HG03378 (cell line): ENCODE measurements around the gene EHMT1.
"Not testable (repeated sequence)": the region's sequence is repeated elsewhere in the genome, so short reads cannot be mapped to it uniquely, and the experiment has no call there.

ENCODE experiments used
- ATAC-seq: cut with Tn5 transposase; IDR thresholded peaks from one replicate; pipeline ENCODE4 v1.9.1; 2021; ENCODE audit warnings: mild to moderate bottlenecking, moderate library complexity; ENCODE audit not compliant: unreplicated experiment

The EHMT1 gene

DNA sequence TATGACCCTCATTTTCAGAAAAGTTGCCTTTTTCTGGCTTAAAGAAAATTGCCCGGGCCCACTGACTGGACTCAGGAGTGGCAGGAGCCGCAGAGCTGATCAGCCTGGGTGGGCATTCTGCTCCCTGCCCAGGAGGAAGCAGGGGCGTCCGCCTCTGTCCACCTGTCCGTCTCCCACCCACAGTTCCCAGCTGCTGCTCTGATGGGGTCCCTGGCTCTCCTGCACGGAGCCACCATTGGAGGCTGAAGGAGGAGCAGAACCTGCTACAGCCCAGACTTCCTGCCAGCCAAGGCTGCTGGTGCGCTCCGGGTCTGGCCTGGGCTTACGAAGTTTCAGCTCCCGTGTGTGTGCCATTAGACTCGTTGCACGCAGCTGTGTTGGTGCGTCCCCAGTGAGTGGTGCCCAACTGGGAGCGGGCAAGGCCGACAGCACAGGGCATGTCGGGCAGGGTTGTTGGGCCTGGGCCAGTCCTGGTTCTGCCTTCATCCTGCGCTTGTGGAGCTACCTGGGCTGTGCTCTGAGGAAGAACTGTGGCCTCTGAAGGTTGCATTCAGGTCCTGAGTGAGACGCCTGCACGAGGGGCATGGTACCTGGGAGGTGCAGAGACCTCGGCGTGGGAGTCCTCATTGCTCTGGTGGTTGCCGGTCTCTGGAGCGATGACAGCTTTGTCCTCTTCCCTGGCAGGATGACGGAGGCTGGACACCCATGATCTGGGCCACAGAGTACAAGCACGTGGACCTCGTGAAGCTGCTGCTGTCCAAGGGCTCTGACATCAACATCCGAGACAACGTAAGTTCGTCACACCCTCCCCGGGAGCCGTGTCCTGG lies 181.6 kb downstream of the EHMT1 start:
- no peak for ATAC-seq

- no peak for ATAC-seq
Measured at GRCh38 chr9:137801023-137801319, 182.2 kb downstream of the EHMT1 start.

- ATAC-seq = no peak
Measured at GRCh38 chr9:137802021-137802420, 183.2 kb downstream of the EHMT1 start.

- ATAC-seq = no peak
Measured at GRCh38 chr9:137802521-137803243, 183.9 kb downstream of the EHMT1 start.

DNA sequence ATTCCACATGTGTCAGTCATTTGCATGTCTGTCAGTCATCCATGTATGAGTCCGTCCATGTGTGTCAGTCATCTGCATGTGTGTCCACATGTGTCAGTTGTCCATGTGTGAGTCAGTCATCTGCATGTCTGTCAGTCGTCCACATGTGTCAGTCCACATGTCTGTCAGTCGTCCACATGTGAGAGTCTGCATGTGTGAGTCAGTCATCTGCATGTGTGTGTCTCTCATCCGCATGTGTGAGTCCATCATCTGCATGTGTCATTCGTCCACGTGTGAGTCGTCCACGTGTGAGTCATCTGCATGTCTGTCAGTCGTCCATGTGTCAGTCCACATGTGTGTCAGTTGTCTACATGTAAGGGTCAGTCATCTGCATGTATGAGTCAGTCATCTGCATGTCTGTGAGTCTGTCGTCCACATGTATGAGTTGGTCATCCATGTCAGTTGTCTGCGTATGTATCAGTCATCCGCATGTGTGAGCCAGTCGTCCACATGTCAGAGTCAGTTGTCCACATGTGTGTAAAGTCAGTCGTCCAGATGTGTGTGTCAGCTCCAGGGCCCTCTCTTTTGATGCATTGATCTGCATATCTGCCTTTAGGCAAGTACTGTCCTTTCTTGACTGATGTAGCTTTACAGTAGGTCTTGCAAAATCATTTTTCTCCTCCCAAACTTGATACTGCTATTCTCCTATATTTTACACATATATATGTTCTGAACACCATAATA lies 186.3 kb downstream of the EHMT1 start:
- ATAC-seq = no peak

DNA sequence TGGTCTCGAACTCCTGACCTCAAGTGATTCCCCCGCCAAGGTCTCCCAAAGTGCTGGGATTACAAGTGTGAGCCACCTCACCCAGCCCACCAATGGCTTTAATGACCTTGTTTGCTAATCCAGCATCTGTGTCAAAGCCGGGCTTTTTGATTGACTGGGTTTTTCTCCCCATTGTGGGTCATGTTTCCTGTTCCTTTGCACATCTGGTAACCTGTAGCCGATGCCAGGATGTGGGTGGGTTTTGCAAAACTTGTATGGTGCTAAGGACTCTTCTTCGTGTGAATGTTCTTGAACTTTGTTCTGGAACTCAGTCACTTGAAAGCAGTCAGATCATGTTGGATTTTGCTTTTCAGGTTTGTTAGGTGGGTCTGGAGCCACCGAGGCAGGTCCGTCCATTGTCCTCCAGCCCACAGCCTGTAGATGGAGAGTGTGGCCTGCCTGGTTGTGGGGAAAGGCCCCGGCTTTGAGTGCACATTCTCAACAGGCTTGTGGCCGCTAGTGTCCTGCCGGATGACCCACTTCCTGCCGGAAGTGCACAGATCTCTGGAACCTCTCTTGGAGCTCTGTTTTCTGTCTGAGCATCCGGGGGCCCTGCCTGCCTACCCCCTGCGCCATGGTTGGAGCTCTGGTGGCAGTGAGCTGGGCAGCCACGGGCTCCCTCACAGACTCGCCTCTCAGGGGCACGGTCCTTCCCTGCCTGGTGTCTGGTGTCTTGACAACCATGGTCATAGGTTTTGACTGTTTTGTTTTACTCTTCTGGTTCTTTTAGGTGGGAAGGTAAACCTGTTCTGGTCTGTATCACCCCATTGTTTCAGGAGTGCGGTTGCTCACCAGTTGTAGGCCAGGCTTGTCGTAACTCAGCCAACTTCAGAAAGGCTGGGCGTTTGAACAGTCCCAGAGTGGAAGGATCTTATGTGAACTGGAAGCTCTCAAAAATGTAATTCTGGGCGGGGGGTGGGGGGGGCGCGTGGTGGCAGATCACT lies 189.2 kb downstream of the EHMT1 start:
- no peak for ATAC-seq

- ATAC-seq = no peak
Measured at GRCh38 chr9:137809040-137809576, 190.3 kb downstream of the EHMT1 start.

DNA sequence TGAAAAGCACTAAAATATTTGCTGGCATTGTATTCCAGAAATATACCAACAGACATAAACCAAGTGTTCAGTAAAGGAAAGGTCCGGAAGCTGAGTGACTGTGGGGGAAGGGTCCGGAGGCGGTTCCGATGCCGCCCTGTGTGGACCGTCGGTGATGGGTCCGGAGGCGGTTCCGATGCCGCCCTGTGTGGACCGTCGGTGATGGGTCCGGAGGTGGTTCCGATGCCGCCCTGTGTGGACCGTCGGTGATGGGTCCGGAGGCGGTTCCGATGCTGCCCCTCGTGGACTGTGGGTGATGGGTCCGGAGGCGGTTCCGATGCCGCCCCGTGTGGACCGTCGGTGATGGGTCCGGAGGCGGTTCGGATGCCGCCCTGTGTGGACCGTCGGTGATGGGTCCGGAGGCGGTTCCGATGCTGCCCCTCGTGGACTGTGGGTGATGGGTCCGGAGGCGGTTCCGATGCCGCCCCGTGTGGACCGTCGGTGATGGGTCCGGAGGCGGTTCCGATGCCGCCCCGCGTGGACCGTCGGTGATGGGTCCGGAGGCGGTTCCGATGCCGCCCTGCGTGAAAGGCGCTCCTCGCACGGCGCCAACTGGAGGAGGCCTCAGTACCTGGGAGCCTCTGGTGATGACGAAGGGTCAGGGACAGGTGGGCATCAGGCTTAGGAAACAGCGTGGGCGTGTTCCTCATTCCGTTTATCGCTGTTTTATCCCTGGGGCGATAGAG lies 191.1 kb downstream of the EHMT1 start:
- not testable (repeated sequence) for ATAC-seq

- ATAC-seq = no peak
Measured at GRCh38 chr9:137811283-137811870, 192.6 kb downstream of the EHMT1 start.

DNA sequence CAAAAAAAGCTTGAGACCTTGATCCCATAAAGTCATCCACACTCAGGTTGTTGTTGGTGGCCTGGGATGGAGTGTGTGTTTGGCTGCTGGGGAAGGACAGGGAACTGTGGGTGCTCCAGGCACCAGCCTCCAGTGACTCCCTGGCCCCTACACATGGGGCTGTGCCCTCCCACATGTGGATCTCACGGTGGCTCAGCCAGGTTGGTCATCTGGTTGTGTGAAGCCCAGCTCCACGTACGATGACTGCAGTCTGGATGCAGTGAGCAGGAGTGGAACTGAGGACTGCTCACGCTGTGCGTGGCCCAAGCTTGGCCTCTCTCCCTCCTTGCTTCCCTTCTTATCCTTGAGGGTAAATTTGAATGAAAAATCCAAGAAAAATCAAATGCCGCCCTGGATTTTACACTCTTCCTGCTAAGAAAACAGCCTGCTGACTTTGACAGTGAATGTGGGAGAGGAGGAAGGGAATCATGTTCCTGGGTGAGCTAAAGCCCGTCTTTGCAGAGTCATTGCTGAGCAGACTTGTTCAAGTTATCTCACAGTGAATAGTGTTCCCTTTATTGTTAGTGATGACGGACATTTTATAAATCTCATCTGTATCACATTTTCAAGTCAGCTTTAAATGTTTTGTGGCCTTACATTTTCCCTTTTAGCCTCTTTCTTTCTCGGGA lies 193.7 kb downstream of the EHMT1 start:
- no peak for ATAC-seq

DNA sequence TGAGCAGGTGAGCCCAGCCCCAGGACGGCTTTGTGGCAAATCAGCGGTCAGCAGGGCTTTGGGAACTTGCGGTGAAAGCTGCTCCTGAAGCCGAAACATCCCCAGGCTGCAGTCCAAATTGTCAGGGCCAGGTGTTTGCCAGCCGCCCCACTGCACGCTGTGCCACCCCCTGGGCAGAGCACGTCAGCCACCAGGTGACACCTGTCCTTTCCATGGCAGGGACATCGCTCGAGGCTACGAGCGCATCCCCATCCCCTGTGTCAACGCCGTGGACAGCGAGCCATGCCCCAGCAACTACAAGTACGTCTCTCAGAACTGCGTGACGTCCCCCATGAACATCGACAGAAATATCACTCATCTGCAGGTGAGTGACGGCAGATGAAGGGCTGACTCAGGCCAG lies 194.4 kb downstream of the EHMT1 start:
- no peak for ATAC-seq

DNA sequence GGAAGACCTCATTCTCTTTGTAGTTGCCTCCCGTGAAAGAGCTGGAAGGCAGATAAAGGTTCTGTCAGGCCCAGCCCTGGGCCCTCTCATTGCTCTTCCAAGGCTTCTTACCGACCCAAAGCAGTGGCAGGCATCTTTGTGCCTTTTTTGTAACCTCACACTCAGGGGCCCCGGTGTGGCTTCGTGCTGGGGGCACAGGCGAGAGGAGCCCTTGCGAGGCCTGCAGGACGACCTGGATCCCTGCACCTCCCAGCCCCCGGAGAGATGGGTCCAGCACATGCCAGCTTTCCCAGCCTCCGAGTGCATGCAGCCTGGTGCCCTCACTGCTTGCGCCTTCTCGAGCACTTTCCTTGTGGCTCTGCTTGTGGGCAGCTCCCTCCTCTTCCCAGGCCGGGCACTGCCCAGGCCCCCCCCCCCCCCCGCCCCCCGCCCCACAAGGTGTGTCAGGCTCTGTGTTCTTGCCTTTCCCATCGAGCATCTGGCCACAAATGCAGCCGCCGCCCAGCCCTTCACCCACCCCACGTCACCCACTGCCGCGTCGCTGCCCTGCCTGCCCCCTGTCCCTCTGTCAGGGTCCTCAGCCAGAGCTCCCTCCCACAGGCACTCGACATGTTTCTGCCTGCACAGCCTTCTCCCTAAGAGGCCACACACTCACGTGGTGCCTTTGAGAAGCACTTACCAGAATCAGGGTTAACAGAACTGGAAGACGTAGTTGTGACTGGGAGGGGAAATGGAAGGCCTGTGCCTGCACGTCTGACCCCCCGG lies 195.0 kb downstream of the EHMT1 start:
- no peak for ATAC-seq

- no peak for ATAC-seq
Measured at GRCh38 chr9:137814436-137814835, 195.6 kb downstream of the EHMT1 start.

- no peak for ATAC-seq
Measured at GRCh38 chr9:137814841-137815240, 196.0 kb downstream of the EHMT1 start.

- ATAC-seq = no peak
Measured at GRCh38 chr9:137815256-137816255, 196.8 kb downstream of the EHMT1 start.

DNA sequence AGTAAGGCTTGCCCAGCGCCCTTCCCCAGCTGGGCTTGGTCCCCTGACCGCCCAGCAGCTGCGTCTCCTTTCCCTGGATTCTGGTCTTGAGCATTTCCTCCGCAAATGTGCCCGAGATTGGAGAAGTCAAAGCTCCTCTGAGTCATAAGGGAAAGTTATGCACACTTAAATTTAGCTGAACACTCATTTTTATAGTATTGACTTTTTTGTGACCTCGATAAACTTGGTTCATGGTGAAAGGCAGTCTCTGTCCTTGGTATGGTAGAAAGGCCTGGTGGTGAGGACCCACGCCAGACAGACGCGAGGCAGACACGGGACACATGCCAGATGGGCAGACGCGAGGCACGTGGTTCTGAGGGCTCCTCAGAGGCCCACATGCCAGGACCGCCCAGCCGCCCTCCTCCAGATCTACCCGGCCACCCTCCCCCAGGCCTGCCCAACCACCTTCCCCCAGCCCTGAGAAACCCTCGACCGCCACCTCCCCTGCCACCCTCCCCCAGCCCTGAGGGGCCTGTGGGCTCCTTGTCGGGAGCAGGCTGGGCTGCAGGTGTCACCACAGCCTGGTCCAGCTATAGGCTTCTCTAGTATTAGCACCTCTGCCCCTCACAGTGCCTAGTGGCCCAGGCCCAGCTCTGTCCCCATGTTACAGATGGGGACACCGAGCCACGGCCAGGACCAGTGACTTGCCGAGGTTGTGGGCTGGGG lies 197.9 kb downstream of the EHMT1 start:
- ATAC-seq = no peak
